WERI-Rb-1 (cell line): ENCODE data around the gene TRIP13.
"Not testable (repeated sequence)": the region's sequence is repeated elsewhere in the genome, so short reads cannot be mapped to it uniquely, and the experiment has no call there.

ENCODE experiments used
- DNase-seq: peaks from one replicate; pipeline ENCODE4 v3.0.0-alpha.2; 2020
- H3K27ac ChIP-seq: fragments of 250-450 bp; sonication (Bioruptor Pico); 2 replicates; pipeline ENCODE4 v1.5.1; 2020; ENCODE audit warnings: mild to moderate bottlenecking, moderate library complexity
- H3K27me3 ChIP-seq: fragments of 250-450 bp; sonication (Bioruptor Pico); 2 replicates; pipeline ENCODE4 v1.5.1; 2021; ENCODE audit warnings: mild to moderate bottlenecking, low read depth, moderate library complexity; ENCODE audit not compliant: insufficient read depth, severe bottlenecking
- H3K36me3 ChIP-seq: fragments of 250-450 bp; sonication (Bioruptor Pico); 2 replicates; pipeline ENCODE4 v1.5.1; 2020; ENCODE audit warnings: mild to moderate bottlenecking, moderate library complexity
- H3K4me3 ChIP-seq: 2 replicates; pipeline ENCODE4 v1.5.1; 2011; ENCODE audit warnings: low read depth, mild to moderate bottlenecking, control low read depth, low read length
- H3K9me3 ChIP-seq: fragments of 250-450 bp; sonication (Bioruptor Pico); 2 replicates; pipeline ENCODE4 v1.5.1; 2021; ENCODE audit warnings: mild to moderate bottlenecking, moderate library complexity; ENCODE audit not compliant: severe bottlenecking
- CTCF ChIP-seq: IDR thresholded peaks from 2 replicates; pipeline ENCODE4 v1.5.1; 2011; ENCODE audit warnings: low read depth, mild to moderate bottlenecking, control low read depth, inconsistent platforms, low read length

Gene TRIP13

DNA sequence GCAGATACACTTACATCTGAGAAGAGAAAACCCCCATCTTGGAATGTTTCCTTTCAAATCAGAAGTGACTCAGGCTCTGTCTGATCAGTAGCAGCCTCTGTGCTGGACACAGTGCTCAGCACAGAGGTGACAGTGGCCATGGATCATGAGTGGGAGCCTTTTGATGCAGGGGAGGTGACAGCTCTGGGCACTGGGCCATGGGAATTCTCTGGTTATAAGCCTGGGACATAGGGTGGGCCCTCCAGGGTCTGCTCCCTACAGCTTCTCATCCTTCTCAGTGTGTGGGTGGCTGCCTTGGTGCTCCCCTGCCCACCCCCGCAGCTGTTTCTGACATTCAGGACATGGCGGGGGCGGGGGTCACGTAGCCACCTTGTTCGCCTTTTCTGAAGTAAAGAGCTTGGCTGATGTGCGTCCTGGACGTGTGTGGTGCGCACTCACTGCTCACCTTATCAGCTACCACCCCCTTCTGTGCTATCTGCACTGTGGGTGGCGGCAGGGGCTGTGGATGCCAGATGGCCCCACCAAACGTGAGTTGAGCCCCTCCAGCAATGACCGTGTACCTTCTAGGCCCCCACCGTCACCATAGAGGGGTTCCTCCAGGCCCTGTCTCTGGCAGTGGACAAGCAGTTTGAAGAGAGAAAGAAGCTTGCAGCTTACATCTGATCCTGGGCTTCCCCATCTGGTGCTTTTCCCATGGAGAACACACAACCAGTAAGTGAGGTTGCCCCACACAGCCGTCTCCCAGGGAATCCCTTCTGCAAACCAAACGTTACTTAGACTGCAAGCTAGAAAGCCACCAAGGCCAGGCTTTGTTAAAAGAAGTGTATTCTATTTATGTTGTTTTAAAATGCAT, 24.0 kb downstream of the TRIP13 start:
- peak; percentile 75 for DNase-seq
- Histone ChIP-seq H3K36me3 (peaks cover 28% of the 10 kb centered on the region), H3K9me3 (no peaks in the 10 kb centered on the region), H3K4me3 (no peak overlapping the region), H3K27me3 (no peaks in the 10 kb centered on the region), H3K27ac (peak overlapping the region; percentile 53)
- TF ChIP-seq CTCF: no peak

- not testable (repeated sequence) for H3K9me3 ChIP-seq, H3K27ac ChIP-seq, H3K4me3 ChIP-seq, H3K27me3 ChIP-seq
- DNase-seq: peak; percentile 3
- peaks cover 20% of the 10 kb centered on the region for H3K36me3 ChIP-seq
Measured at GRCh38 chr5:918717-919116, 26.0 kb downstream of the TRIP13 start.

GRCh38 chr5:919356-920000, 26.8 kb downstream of the TRIP13 start:
- TF ChIP-seq CTCF: no peak
- H3K27me3 ChIP-seq: no peaks in the 10 kb centered on the region
- H3K4me3 ChIP-seq: no peak overlapping the region
- no peak overlapping the region; the same call in 1 of the 2 replicates for H3K27ac ChIP-seq
- DNase-seq: no peak
- no peaks in the 10 kb centered on the region for H3K9me3 ChIP-seq
- peaks cover 14% of the 10 kb centered on the region for H3K36me3 ChIP-seq

DNA sequence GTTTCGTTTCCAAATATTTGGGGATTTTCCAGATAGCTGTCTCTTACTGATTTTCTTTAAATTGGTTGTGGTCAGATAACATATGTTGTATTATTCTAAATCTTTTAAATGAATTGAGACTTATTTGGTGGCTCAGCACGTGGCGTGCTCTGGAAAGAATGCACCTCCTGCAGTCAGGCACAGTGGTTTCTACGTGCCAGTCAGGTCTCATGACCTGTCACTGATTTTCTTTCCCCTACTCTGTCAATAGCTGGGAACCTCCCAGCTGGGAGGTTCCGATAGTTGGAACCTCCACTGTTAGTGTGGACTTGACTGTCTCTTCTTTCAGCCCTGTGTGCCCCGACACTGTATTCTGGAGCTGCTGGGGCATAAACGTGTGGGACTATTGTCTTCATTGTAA, 27.6 kb downstream of the TRIP13 start:
- Histone ChIP-seq H3K9me3 (no peaks in the 10 kb centered on the region), H3K27ac (no peak overlapping the region), H3K4me3 (no peak overlapping the region), H3K36me3 (peaks cover 12% of the 10 kb centered on the region), H3K27me3 (no peaks in the 10 kb centered on the region)
- no peak for TF ChIP-seq CTCF
- no peak for DNase-seq

GRCh38 chr5:921456-922435, 29.1 kb downstream of the TRIP13 start:
- Histone ChIP-seq H3K4me3 (no peak overlapping the region), H3K9me3 (no peaks in the 10 kb centered on the region), H3K27ac (no peak overlapping the region), H3K36me3 (peaks cover 3% of the 10 kb centered on the region), H3K27me3 (no peaks in the 10 kb centered on the region)
- no peak for TF ChIP-seq CTCF
- no peak for DNase-seq
